ENCODE measurements around the gene SSBP3.

GRCh38 chr1:54347955-54348699 is 58.1 kb downstream of the SSBP3 start:
- TF ChIP-seq CTCF (IDR thresholded peaks at IDR 0.05; ENCODE audit: insufficient read depth, low read length, poor library complexity, severe bottlenecking), result no peak
- TF ChIP-seq EZH2phosphoT487 (conservative IDR thresholded peaks at IDR 0.05; ENCODE audit: low read length), result no peak
